ENCODE data around the gene PAM.

DNA sequence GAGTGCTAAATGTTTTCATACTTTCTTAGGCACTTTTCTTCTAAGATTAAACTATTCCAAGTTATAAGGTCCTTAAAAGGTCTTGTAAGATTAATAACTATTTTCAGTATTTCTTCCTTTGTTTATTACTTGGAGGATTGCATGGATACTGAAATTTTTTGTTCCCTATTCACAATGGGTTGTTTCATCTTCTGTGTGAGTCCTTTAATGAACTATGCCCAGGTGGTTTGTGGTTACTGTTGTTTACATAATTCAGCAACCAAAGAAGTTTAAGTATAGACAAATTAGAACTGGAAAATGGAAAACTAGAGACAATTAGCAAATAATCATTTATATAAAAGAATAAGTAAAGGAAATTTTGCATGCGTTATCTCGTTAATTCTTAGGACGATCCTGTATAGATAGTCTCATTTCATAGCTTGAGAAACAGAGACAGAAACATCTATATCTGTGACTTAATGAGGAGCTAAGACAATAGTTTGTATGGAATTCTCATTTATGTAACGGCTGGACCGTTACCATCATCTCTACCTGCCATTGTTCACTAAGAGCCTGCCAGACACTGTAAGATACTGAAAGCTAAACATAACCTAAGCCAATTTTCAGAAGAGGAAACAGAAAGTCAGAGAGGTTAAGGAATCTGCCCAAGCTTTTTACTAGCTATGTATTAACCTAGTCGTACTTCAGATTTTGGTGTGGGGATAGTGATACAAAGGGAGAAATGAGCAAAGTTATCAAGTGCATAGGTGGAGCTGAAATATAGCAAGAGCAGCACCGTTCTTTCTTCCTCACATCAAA, 148.2 kb downstream of the PAM start:
- TF ChIP-seq PAX5 (IDR thresholded peaks at IDR 0.05; ENCODE audit: insufficient read depth, low read length, severe bottlenecking) (no peak), POLR2AphosphoS5 (IDR thresholded peaks at IDR 0.05; ENCODE audit: low read depth, low read length) (no peak)

All from GM12891 (cell line).